ENCODE data around the gene PRCD.

The PRCD gene

GRCh38 chr17:76539631-76540271 is at the start of gene PRCD:
Gene PRCD (plus strand): TSS chr17:76540044. CDS start chr17:76540142, 98 bp downstream.
- DNase-seq, result no peak

- DNase-seq, result no peak
These were observed 49.6 kb upstream of the PRCD start for GRCh38 chr17:76490112-76490710.

- DNase-seq, result no peak
These were observed 48.3 kb upstream of the PRCD start for GRCh38 chr17:76491271-76492122.

- DNase-seq, result no peak
These were observed 47.5 kb upstream of the PRCD start for GRCh38 chr17:76492123-76492988.

GRCh38 chr17:76492989-76493501 is 46.8 kb upstream of the PRCD start:
- DNase-seq, result no peak

- no peak for DNase-seq
These were observed 46.2 kb upstream of the PRCD start for GRCh38 chr17:76493505-76494167.

GRCh38 chr17:76495663-76496400 is 44.0 kb upstream of the PRCD start:
- DNase-seq, result no peak

- DNase-seq, result no peak
These were observed 43.4 kb upstream of the PRCD start for GRCh38 chr17:76496464-76496863.

GRCh38 chr17:76497699-76497978 is 42.2 kb upstream of the PRCD start:
- DNase-seq, result no peak

GRCh38 chr17:76497979-76498875 is 41.6 kb upstream of the PRCD start:
- peak; percentile 43 for DNase-seq

- DNase-seq, result no peak
These were observed 41.0 kb upstream of the PRCD start for GRCh38 chr17:76498876-76499251.

- DNase-seq, result no peak
These were observed 40.6 kb upstream of the PRCD start for GRCh38 chr17:76499267-76499667.

- DNase-seq, result no peak
These were observed 39.6 kb upstream of the PRCD start for GRCh38 chr17:76500074-76500746.

- DNase-seq, result no peak
These were observed 39.2 kb upstream of the PRCD start for GRCh38 chr17:76500747-76501017.

GRCh38 chr17:76501018-76501826 is 38.6 kb upstream of the PRCD start, which contains the start of gene RHBDF2:
Gene RHBDF2 (minus strand): TSS chr17:76501423. CDS start chr17:76481524, 19,899 bp downstream.
- peak; percentile 67 for DNase-seq

- DNase-seq, result no peak
These were observed 38.0 kb upstream of the PRCD start for GRCh38 chr17:76501827-76502307.

- DNase-seq, result no peak
These were observed 37.3 kb upstream of the PRCD start for GRCh38 chr17:76502341-76503211.

- no peak for DNase-seq
These were observed 35.7 kb upstream of the PRCD start for GRCh38 chr17:76504117-76504516.

Measured in NCI-H2227 treated with DMSO at 0.1 percent for 48 hours (cell line).